ENCODE results near the gene MS4A4A.

MS4A4A gene

GRCh38 chr11:60252213-60253108 lies 28.0 kb upstream of the MS4A4A start:
- TF ChIP-seq CTCF (conservative IDR thresholded peaks at IDR 0.05; ENCODE audit: low read depth, low read length) = no peak
- H3K4me3 ChIP-seq (ENCODE audit: low read length) = no peak overlapping the region
- no peak for DNase-seq (ENCODE audit: low read depth)

GRCh38 chr11:60257956-60258722 lies 22.3 kb upstream of the MS4A4A start:
- no peak for DNase-seq (ENCODE audit: low read depth)
- no peak for TF ChIP-seq CTCF (conservative IDR thresholded peaks at IDR 0.05; ENCODE audit: low read depth, low read length)
- H3K4me3 ChIP-seq (ENCODE audit: low read length) = no peak overlapping the region

GRCh38 chr11:60261014-60261413 lies 19.5 kb upstream of the MS4A4A start:
- no peak for DNase-seq (ENCODE audit: low read depth)
- TF ChIP-seq CTCF (conservative IDR thresholded peaks at IDR 0.05; ENCODE audit: low read depth, low read length) = no peak
- no peak overlapping the region for H3K4me3 ChIP-seq (ENCODE audit: low read length)

- DNase-seq (ENCODE audit: low read depth) = no peak
- no peak overlapping the region for H3K4me3 ChIP-seq (ENCODE audit: low read length)
- TF ChIP-seq CTCF (conservative IDR thresholded peaks at IDR 0.05; ENCODE audit: low read depth, low read length) = no peak
These were observed 17.1 kb upstream of the MS4A4A start for GRCh38 chr11:60263402-60263801.

- no peak for TF ChIP-seq CTCF (conservative IDR thresholded peaks at IDR 0.05; ENCODE audit: low read depth, low read length)
- no peak for DNase-seq (ENCODE audit: low read depth)
- no peak overlapping the region for H3K4me3 ChIP-seq (ENCODE audit: low read length)
These were observed 15.8 kb upstream of the MS4A4A start for GRCh38 chr11:60264644-60265043.

GRCh38 chr11:60265373-60266214 lies 14.9 kb upstream of the MS4A4A start:
- peak; percentile 68 for TF ChIP-seq CTCF (conservative IDR thresholded peaks at IDR 0.05; ENCODE audit: low read depth, low read length)
- DNase-seq (ENCODE audit: low read depth) = no peak
- no peak overlapping the region for H3K4me3 ChIP-seq (ENCODE audit: low read length)
